ENCODE data around the gene CNOT6.

DNA sequence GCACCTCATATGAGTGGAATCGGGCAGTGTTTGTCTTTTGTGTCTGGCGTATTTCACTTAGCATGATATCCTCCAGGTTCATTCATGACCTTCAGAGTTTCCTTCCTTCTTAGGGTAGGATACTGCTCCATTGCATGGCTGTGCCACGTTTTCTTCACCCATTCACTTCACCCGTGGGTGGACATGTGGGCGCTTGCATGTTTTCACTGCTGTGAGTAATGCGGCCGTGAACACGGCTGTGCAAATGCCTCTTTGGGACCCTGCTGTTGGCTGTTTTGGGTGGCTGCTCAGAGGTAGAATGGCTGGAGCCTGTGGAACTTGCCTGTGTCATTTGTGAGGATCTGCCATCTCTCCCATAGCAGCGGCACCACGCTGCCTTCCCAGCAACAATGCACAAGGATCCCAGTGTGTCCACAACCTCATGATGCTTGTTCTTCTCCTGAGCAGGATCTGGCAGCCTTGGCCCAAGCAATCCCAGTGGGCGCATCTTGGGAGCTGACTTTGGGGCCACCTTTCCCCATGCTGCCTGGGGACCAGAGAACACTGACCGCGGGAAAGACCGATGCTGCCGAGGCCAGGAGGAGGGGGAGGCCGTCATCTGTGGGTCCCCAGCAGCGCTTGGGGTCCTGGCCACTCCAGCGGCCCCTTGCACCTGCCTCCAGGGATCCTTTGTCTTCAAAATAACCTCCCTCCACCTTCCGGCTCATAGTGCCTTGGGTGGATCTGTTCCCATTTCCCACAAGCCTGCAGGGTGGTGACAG lies 99.4 kb downstream of the CNOT6 start:
- TF ChIP-seq, protein P1, sequence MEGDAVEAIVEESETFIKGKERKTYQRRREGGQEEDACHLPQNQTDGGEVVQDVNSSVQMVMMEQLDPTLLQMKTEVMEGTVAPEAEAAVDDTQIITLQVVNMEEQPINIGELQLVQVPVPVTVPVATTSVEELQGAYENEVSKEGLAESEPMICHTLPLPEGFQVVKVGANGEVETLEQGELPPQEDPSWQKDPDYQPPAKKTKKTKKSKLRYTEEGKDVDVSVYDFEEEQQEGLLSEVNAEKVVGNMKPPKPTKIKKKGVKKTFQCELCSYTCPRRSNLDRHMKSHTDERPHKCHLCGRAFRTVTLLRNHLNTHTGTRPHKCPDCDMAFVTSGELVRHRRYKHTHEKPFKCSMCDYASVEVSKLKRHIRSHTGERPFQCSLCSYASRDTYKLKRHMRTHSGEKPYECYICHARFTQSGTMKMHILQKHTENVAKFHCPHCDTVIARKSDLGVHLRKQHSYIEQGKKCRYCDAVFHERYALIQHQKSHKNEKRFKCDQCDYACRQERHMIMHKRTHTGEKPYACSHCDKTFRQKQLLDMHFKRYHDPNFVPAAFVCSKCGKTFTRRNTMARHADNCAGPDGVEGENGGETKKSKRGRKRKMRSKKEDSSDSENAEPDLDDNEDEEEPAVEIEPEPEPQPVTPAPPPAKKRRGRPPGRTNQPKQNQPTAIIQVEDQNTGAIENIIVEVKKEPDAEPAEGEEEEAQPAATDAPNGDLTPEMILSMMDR (IDR thresholded peaks at IDR 0.05): no peak
- TF ChIP-seq EP300 (IDR thresholded peaks at IDR 0.05) (no peak), POLR2A (IDR thresholded peaks at IDR 0.05) (no peak), POLR2AphosphoS5 (IDR thresholded peaks at IDR 0.05) (no peak)

Data from suprapubic skin (tissue), 4 donors.